Fibroblast of mammary gland (primary cell): ENCODE measurements around the gene ANK3.

ENCODE experiments used
- DNase-seq: peaks from one replicate; pipeline ENCODE4 v3.0.0-alpha.2; 2010; ENCODE audit warnings: low read depth
- H3K4me3 ChIP-seq: 2 replicates; pipeline ENCODE4 v1.5.1; 2011; ENCODE audit warnings: low read depth, mild to moderate bottlenecking, low read length, moderate library complexity; ENCODE audit not compliant: control insufficient read depth
- CTCF ChIP-seq: conservative IDR thresholded peaks from 2 replicates; pipeline ENCODE4 v1.5.1; 2011; ENCODE audit warnings: low read depth, low read length, inconsistent platforms; ENCODE audit not compliant: control insufficient read depth, insufficient read depth

ANK3 gene

GRCh38 chr10:60162631-60163030 lies 227.0 kb downstream of the ANK3 start:
- H3K4me3 ChIP-seq: no peak overlapping the region
- no peak for TF ChIP-seq CTCF
- DNase-seq: no peak

GRCh38 chr10:60155943-60156683 lies 233.6 kb downstream of the ANK3 start:
- no peak overlapping the region for H3K4me3 ChIP-seq
- TF ChIP-seq CTCF: no peak
- no peak for DNase-seq

- TF ChIP-seq CTCF: no peak
- no peak for DNase-seq
- no peak overlapping the region for H3K4me3 ChIP-seq
Observed at GRCh38 chr10:60155099-60155877, 234.4 kb downstream of the ANK3 start.

- peak; percentile 57 for DNase-seq
- TF ChIP-seq CTCF: no peak
- H3K4me3 ChIP-seq: no peak overlapping the region
Observed at GRCh38 chr10:60149003-60149402, 240.7 kb downstream of the ANK3 start.

GRCh38 chr10:60148266-60148840 lies 241.3 kb downstream of the ANK3 start:
- H3K4me3 ChIP-seq: no peak overlapping the region
- TF ChIP-seq CTCF: no peak
- peak; percentile 92 for DNase-seq

- H3K4me3 ChIP-seq: no peak overlapping the region
- TF ChIP-seq CTCF: no peak
Observed at GRCh38 chr10:60147576-60148265, 242.0 kb downstream of the ANK3 start.

More at GRCh38 chr10:60147576-60148265, 242.0 kb downstream of the ANK3 start:
- no peak for DNase-seq
